SK-N-SH (cell line): Measurements from ENCODE around the gene CA12.

ENCODE experiments used
- CHD2 ChIP-seq: fragments of 150-350 bp; IDR thresholded peaks from 2 replicates; pipeline ENCODE4 v1.6.1; 2018; ENCODE audit warnings: low read length; ENCODE audit not compliant: partially characterized antibody
- CTCF ChIP-seq: fragments of 200-600 bp; sonication (generic); IDR thresholded peaks from 2 replicates; pipeline ENCODE4 v1.6.1; 2017; ENCODE audit warnings: antibody characterized with exemption, mild to moderate bottlenecking, moderate library complexity
- EZH2phosphoT487 ChIP-seq: fragments of 200-600 bp; sonication (generic); IDR thresholded peaks from 2 replicates; pipeline ENCODE4 v1.6.1; 2017; ENCODE audit warnings: low read depth, mixed run types, mild to moderate bottlenecking, antibody characterized with exemption, moderate library complexity, borderline replicate concordance
- IRF3 ChIP-seq: fragments of 150-350 bp; IDR thresholded peaks from 2 replicates; pipeline ENCODE4 v1.6.1; 2016; ENCODE audit warnings: mild to moderate bottlenecking, low read depth, low read length
- MAX ChIP-seq: IDR thresholded peaks from 2 replicates; pipeline ENCODE4 v1.4.0; 2012; ENCODE audit warnings: low read depth
- MXI1 ChIP-seq: IDR thresholded peaks from 2 replicates; pipeline ENCODE4 v1.6.1; 2012; ENCODE audit warnings: mild to moderate bottlenecking, low read depth, low read length, improper control_type of control experiment
- NRF1 ChIP-seq: IDR thresholded peaks from 2 replicates; pipeline ENCODE4 v1.6.1; 2012; ENCODE audit warnings: low read depth, mild to moderate bottlenecking, low read length
- POLR2AphosphoS5 ChIP-seq: IDR thresholded peaks from 2 replicates; pipeline ENCODE4 v1.6.1; 2012; ENCODE audit warnings: low read depth, low read length
- RAD21 ChIP-seq: IDR thresholded peaks from 2 replicates; pipeline ENCODE4 v1.6.1; 2012; ENCODE audit warnings: mild to moderate bottlenecking, low read length
- RFX5 ChIP-seq: IDR thresholded peaks from 2 replicates; pipeline ENCODE4 v1.6.1; 2012; ENCODE audit warnings: mild to moderate bottlenecking, improper control_type of control experiment, low read length
- TAF1 ChIP-seq: IDR thresholded peaks from 2 replicates; pipeline ENCODE4 v1.6.1; 2012; ENCODE audit warnings: low read depth, mild to moderate bottlenecking, low read length, moderate library complexity, borderline replicate concordance
- TCF12 ChIP-seq: IDR thresholded peaks from 2 replicates; pipeline ENCODE4 v1.4.0; 2012

- no peak for TF ChIP-seq CTCF
- TF ChIP-seq POLR2AphosphoS5: no peak
- TF ChIP-seq MXI1: no peak
- TF ChIP-seq EZH2phosphoT487: no peak
- no peak for TF ChIP-seq RAD21
- TF ChIP-seq IRF3: no peak
- TF ChIP-seq NRF1: no peak
- no peak for TF ChIP-seq RFX5
- no peak for TF ChIP-seq MAX
- no peak for TF ChIP-seq TCF12
- TF ChIP-seq TAF1: no peak
- no peak for TF ChIP-seq CHD2
These were observed 103.7 kb downstream of the CA12 start for GRCh38 chr15:63277893-63278456.
